Measurements from ENCODE around the gene ARGFX.

Gene ARGFX

GRCh38 chr3:121601212-121601812 lies 33.6 kb downstream of the ARGFX start:
- DNase-seq, result no peak

GRCh38 chr3:121604759-121605158 lies 37.0 kb downstream of the ARGFX start:
- no peak for DNase-seq

GRCh38 chr3:121606106-121606505 lies 38.4 kb downstream of the ARGFX start:
- DNase-seq, result no peak
